ENCODE measurements around the gene GRM1. TPM values are rescaled to one million over a fixed set of nuclear protein-coding genes. Genes with fewer than 3 reads are reported as not detected.

GRM1 gene
- total RNA-seq, 4 donors from 2014 or later = 0.10 TPM; not detected in 3

DNA sequence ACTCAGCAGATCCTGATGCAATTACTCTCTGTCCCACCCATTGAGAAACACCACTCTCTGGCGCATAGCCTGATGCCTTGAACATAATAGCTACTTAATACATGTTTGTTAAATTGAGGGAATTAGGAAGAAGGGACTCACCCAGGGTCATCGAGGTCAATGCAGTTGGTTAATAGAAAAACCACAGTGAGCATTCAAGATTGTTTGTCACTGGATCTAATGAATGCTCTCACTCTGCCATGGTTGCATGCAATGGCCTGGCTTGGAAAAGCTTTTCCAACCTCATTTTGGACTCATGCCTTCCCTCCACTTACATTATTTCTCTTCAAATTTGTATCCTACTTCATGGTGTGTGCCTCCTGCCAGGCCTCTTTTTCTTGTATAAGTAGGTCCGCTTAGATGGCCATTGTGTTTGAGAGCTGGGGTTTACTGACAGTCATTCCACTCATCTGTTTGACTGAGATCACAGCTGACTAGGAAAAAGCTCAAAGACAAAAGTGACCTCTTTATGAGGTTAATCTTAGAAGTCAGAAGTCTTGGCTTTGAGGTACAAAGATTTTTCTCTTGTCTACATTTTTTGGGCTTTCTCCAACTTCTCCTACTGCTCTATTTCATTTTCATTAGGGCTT lies 360.0 kb downstream of the GRM1 start:
- DNase-seq (ENCODE audit: low spot score in 2 of 2) = no peak
- 90 to 91% methylated on average over 3 of the region's 3 CpGs for WGBS, 2 donors
- no peak overlapping the region for H3K4me3 ChIP-seq (ENCODE audit: low read depth, poor library complexity, severe bottlenecking)
- no peak for TF ChIP-seq CTCF (IDR thresholded peaks at IDR 0.05)
- no peak for TF ChIP-seq POLR2A (IDR thresholded peaks at IDR 0.05)
- intact Hi-C loops (cut with DNase I; ENCODE audit: low total_unique reads) = no loop called here

- H3K4me3 ChIP-seq (ENCODE audit: low read depth, poor library complexity, severe bottlenecking) = no peak overlapping the region
- no peak for DNase-seq (ENCODE audit: low spot score in 2 of 2)
- WGBS, 2 donors = 79 to 84% methylated on average over 4 of the region's 4 CpGs
- intact Hi-C loops (cut with DNase I; ENCODE audit: low total_unique reads) = no loop called here
- TF ChIP-seq CTCF (IDR thresholded peaks at IDR 0.05) (no peak), POLR2A (IDR thresholded peaks at IDR 0.05) (no peak)
These were observed 360.9 kb downstream of the GRM1 start for GRCh38 chr6:146389740-146390139.

DNA sequence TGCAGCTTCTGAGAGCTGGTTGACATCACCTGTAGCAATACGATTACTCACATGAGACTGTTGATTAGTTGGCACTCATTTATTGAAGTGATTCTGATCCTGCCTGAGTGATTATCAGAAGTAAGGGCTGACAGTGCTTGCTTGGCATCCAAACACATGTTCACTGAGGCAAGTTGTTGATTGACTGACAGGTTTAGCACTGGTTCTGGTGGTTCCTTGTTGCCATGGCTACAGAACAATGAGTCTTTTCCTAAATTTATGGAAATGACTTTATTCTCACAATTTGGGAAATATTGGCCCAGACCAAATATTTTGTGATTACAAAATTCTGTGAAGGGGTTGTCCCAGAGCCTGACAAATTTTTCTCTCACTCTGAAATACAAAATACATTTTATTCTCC lies 368.8 kb downstream of the GRM1 start:
- intact Hi-C loops (cut with DNase I; ENCODE audit: low total_unique reads) = no loop called here
- H3K4me3 ChIP-seq (ENCODE audit: low read depth, poor library complexity, severe bottlenecking) = no peak overlapping the region
- DNase-seq (ENCODE audit: low spot score in 2 of 2) = no peak
- WGBS, 2 donors = 77 to 85% methylated on average over 1 of the region's 1 CpG
- TF ChIP-seq CTCF (IDR thresholded peaks at IDR 0.05) (no peak), POLR2A (IDR thresholded peaks at IDR 0.05) (no peak)

GRCh38 chr6:146402476-146402875 lies 373.6 kb downstream of the GRM1 start:
- no peak for DNase-seq (ENCODE audit: low spot score in 2 of 2)
- no peak overlapping the region for H3K4me3 ChIP-seq (ENCODE audit: low read depth, poor library complexity, severe bottlenecking)
- WGBS, 2 donors = 74 to 79% methylated on average over 3 of the region's 3 CpGs
- TF ChIP-seq CTCF (IDR thresholded peaks at IDR 0.05) (no peak), POLR2A (IDR thresholded peaks at IDR 0.05) (no peak)
- intact Hi-C loops (cut with DNase I; ENCODE audit: low total_unique reads) = no loop called here

GRCh38 chr6:146408583-146408982 lies 379.7 kb downstream of the GRM1 start:
- TF ChIP-seq CTCF (IDR thresholded peaks at IDR 0.05) (no peak), POLR2A (IDR thresholded peaks at IDR 0.05) (no peak)
- WGBS, 2 donors = 60 to 65% methylated on average over 5 of the region's 5 CpGs
- no peak for DNase-seq (ENCODE audit: low spot score in 2 of 2)
- no peak overlapping the region for H3K4me3 ChIP-seq (ENCODE audit: low read depth, poor library complexity, severe bottlenecking)
- intact Hi-C loops (cut with DNase I; ENCODE audit: low total_unique reads) = no loop called here

All from lower leg skin (tissue), 4 donors.